Gastroesophageal sphincter (tissue), 3 donors: ENCODE measurements around the gene USP31.

ENCODE experiments used
- CTCF ChIP-seq, 4 experiments: fragments of 200-600 bp in 2 of 4; fragments of 450-650 bp in 2 of 4; sonication (generic) in 1 of 4; IDR thresholded peaks; one replicate each; pipeline ENCODE4 v1.5.1; 2017 to 2019; ENCODE audit warnings: antibody characterized with exemption in 4 of 4, mild to moderate bottlenecking in 2 of 4, moderate library complexity in 2 of 4
- EP300 ChIP-seq: sonication (generic); formaldehyde crosslinking; IDR thresholded peaks from one replicate; pipeline ENCODE4 v1.6.1; 2017; ENCODE audit warnings: antibody characterized with exemption, mild to moderate bottlenecking
- POLR2A ChIP-seq, 2 donors: fragments of 450-650 bp; IDR thresholded peaks; one replicate each; pipeline ENCODE4 v1.6.1; 2017; ENCODE audit warnings: antibody characterized with exemption in 2 of 2, mild to moderate bottlenecking in 2 of 2, moderate library complexity in 1 of 2

- no peak for TF ChIP-seq CTCF (IDR thresholded peaks at IDR 0.05)
- TF ChIP-seq POLR2A (IDR thresholded peaks at IDR 0.05): no peak
- no peak for TF ChIP-seq EP300
Observed at GRCh38 chr16:23143391-23143790, 5.9 kb downstream of the USP31 start.
